ENCODE data around the gene RPA1. TPM values are rescaled to one million over a fixed set of nuclear protein-coding genes. Genes with fewer than 3 reads are reported as not detected.

Gene RPA1
- polyA plus RNA-seq, 1 experiment: 67.9 TPM

DNA sequence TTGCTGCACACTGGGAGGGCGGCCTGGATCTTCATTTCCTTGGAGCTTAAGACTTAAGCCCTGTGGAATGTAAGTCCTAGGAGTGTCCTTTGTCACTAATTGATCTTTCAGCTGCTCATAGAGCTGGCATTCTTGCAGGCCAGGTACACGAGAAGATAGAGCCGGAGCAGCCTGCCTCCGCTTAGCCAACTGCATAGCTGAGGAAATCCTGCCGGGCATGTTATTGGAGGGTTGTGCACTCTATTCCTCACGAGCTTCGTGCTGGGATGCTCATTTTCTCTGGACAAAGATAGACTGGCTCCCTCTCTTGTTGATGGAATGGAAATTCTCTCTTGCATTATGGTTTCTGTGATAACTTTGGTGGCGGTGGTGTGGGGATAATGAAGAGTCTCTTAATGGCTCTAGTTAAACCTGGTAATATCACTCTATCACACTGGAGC lies 76.9 kb downstream of the RPA1 start:
- CTCF ChIA-PET: interaction anchor here (0.6 to 3.5 kb wide), 8 partner anchors 13 to 338 kb away, joined by 3 to 28 read pairs (median 4); partner anchors contain the start of gene RTN4RL1
- POLR2A ChIA-PET: no interaction called here
- DNase-seq (ENCODE audit: low read depth): no peak

DNA sequence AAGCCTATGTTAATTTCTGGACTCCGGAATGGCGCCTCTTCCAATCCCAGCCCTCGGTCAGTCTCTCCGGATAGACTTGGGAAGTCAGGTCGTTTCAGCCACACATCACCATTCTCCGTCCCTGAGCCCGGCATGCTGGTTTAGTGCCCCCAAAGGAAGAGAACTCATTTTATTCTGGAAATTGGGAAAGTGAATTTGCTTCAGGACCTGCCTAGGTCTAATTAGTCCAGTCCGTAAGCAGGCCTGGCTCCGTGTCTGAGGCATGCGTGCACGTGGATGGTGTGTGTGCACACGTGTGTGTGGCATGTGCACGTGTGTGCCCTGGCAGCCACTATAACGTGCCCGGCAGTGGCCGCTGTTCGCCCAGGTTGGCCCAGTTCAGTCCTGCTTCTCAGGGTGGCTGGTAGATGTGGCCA lies 77.4 kb downstream of the RPA1 start:
- ChIA-PET POLR2A (no interaction called here), CTCF (interaction anchor here (1.0 to 3.5 kb wide), 2 partner anchors 118 to 119 kb away, joined by 3 to 28 read pairs; partner anchors contain the start of gene RTN4RL1)
- TF ChIP-seq, protein P1, sequence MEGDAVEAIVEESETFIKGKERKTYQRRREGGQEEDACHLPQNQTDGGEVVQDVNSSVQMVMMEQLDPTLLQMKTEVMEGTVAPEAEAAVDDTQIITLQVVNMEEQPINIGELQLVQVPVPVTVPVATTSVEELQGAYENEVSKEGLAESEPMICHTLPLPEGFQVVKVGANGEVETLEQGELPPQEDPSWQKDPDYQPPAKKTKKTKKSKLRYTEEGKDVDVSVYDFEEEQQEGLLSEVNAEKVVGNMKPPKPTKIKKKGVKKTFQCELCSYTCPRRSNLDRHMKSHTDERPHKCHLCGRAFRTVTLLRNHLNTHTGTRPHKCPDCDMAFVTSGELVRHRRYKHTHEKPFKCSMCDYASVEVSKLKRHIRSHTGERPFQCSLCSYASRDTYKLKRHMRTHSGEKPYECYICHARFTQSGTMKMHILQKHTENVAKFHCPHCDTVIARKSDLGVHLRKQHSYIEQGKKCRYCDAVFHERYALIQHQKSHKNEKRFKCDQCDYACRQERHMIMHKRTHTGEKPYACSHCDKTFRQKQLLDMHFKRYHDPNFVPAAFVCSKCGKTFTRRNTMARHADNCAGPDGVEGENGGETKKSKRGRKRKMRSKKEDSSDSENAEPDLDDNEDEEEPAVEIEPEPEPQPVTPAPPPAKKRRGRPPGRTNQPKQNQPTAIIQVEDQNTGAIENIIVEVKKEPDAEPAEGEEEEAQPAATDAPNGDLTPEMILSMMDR (IDR thresholded peaks at IDR 0.05; ENCODE audit: insufficient read depth, low read depth, low read length): no peak
- Histone ChIP-seq H3K27me3 (ENCODE audit: control insufficient read depth, insufficient read depth, low read length) (peaks cover 20% of the 10 kb centered on the region), H3K4me3 (ENCODE audit: low read depth, low read length) (no peak overlapping the region), H3K36me3 (ENCODE audit: control insufficient read depth, insufficient read depth, low read length) (no peaks in the 10 kb centered on the region)
- no peak for DNase-seq (ENCODE audit: low read depth)

More for the DNA sequence above, 76.9 kb downstream of the RPA1 start:
- Histone ChIP-seq H3K27me3 (ENCODE audit: control insufficient read depth, insufficient read depth, low read length) (peaks cover 20% of the 10 kb centered on the region), H3K4me3 (ENCODE audit: low read depth, low read length) (no peak overlapping the region), H3K36me3 (ENCODE audit: control insufficient read depth, insufficient read depth, low read length) (no peaks in the 10 kb centered on the region)
- TF ChIP-seq, protein P1 (IDR thresholded peaks at IDR 0.05; ENCODE audit: insufficient read depth, low read depth, low read length): no peak

DNA sequence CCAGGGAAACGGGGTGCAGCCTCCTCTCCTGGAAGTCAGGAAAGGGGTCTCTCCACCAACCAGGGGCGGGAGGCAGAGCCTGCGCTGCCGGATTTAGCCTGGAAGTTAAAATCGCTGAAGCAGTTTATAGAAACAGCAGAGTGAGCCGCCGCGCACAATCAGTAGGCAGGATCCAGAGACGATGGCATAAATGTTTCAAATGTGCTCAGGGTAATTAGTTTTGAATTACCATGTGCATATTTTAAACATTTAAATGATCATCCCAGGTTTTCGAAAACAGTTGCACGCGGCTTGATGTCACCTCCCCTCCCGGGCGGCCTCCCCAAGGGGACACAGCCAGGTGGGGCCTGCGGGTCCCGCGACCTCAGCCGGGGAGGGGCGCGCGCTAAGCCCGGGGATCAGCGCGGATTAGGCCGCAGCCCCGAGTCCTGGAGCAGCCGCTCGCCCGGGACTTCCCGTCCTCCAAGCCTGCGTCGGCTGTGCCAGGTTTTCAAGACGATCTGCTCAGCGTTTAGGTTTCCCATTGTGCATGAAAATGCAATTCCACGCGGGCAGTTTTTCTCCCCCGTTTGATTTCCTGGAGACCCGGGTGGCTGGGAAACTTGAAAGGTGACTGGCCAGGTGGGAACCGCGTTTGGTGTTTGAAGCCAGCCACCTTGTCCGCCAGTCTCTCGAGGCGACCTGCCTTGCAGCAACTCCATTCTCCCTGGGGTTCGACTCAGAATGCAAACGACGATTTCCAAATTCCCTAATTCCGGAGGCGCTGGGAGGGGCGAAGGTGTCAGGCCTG lies 78.3 kb downstream of the RPA1 start:
- Histone ChIP-seq H3K27me3 (ENCODE audit: control insufficient read depth, insufficient read depth, low read length) (peaks cover 24% of the 10 kb centered on the region), H3K36me3 (ENCODE audit: control insufficient read depth, insufficient read depth, low read length) (no peaks in the 10 kb centered on the region), H3K4me3 (ENCODE audit: low read depth, low read length) (no peak overlapping the region; the same call in 1 of the 2 replicates)
- DNase-seq (ENCODE audit: low read depth): no peak
- POLR2A ChIA-PET: no interaction called here
- TF ChIP-seq, protein P1 (IDR thresholded peaks at IDR 0.05; ENCODE audit: insufficient read depth, low read depth, low read length): no peak
- CTCF ChIA-PET: interaction anchor here (0.7 to 7.1 kb wide), 22 partner anchors 12 to 375 kb away, joined by 3 to 123 read pairs (median 5); partner anchors contain the start of genes DPH1, HIC1, OVCA2 and RTN4RL1

DNA sequence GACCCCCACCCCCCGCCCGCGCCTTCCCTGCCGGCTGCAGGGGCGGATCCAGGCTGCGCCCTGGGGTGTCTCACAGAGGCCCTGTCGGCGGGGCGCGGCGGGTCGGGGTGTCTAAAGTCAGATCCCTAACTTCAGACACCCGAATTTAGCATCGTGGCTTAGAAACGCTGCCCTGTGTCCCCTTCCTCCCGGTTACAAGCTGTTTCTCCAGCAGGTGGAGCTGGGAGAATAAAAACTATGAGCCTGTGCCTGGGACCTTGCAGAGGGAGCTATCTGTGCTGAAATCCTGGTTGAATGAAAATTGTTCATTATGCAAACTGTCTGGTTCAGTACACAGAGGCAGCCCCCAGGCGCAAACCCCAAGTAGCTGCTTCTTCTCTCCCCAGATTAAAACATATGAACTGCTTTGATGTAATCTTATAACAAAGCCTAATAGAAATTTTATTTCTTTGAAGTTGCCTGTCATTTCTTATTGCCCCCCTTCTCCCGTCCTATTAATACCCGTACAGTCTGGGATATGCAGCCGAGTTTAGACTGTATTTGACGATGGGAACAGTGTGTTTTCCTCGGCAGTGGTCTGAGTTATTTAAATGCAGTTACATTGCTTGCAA lies 79.0 kb downstream of the RPA1 start:
- CTCF ChIA-PET: interaction anchor here (0.7 to 7.1 kb wide), 25 partner anchors 12 to 394 kb away, joined by 3 to 123 read pairs (median 5); partner anchors contain the start of genes DPH1, HIC1, OVCA2 and RTN4RL1
- POLR2A ChIA-PET: interaction anchor here (0.7 kb wide), 1 partner anchor 125 kb away, joined by 4 read pairs; no protein-coding TSS in a partner anchor
- no peaks in the 10 kb centered on the region for H3K36me3 ChIP-seq (ENCODE audit: control insufficient read depth, insufficient read depth, low read length)
- peak; percentile 14 for DNase-seq (ENCODE audit: low read depth)
- no peak overlapping the region; the same call in 1 of the 2 replicates for H3K4me3 ChIP-seq (ENCODE audit: low read depth, low read length)
- H3K27me3 ChIP-seq (ENCODE audit: control insufficient read depth, insufficient read depth, low read length): peaks cover 26% of the 10 kb centered on the region
- TF ChIP-seq, protein P1 (IDR thresholded peaks at IDR 0.05; ENCODE audit: insufficient read depth, low read depth, low read length): peak; percentile 79

DNA sequence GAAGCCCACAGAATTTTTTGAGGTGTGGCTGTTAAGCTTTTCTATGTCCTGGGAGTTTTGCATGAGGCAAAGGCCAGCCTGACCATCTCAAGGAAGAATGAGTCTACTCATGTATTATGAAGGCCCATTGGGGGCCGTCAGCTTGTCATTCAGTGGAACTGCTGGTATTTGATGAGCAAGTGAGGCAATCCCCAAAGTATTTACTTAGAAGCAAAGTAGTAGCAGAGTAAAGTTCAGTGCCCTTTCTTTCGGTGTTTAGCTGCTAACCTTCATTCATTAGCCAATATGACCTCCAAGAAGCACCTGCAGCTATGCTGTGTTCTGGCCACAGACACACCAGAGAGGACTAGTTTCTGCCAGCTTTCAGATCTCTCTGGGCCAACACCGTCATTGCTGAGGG lies 80.2 kb downstream of the RPA1 start:
- ChIA-PET CTCF (interaction anchor here (0.7 to 7.1 kb wide), 18 partner anchors 10 to 393 kb away, joined by 3 to 123 read pairs (median 5); partner anchors contain the start of genes DPH1, HIC1, OVCA2 and RTN4RL1), POLR2A (no interaction called here)
- Histone ChIP-seq H3K36me3 (ENCODE audit: control insufficient read depth, insufficient read depth, low read length) (no peaks in the 10 kb centered on the region), H3K27me3 (ENCODE audit: control insufficient read depth, insufficient read depth, low read length) (peaks cover 29% of the 10 kb centered on the region), H3K4me3 (ENCODE audit: low read depth, low read length) (no peak overlapping the region)
- DNase-seq (ENCODE audit: low read depth): no peak
- TF ChIP-seq, protein P1 (IDR thresholded peaks at IDR 0.05; ENCODE audit: insufficient read depth, low read depth, low read length): no peak

All from BJ (cell line).